GM18498 (cell line): ENCODE measurements around the gene PAXIP1.

ENCODE experiments used
- ATAC-seq: cut with Tn5 transposase; IDR thresholded peaks from one replicate; pipeline ENCODE4 v1.9.1; 2021; ENCODE audit warnings: mild to moderate bottlenecking, moderate library complexity; ENCODE audit not compliant: unreplicated experiment

Gene PAXIP1

GRCh38 chr7:154914996-154915380 lies 87.9 kb downstream of the PAXIP1 start:
- no peak for ATAC-seq

- ATAC-seq = no peak
Measured at GRCh38 chr7:154914308-154914995, 88.5 kb downstream of the PAXIP1 start.

- ATAC-seq = peak; percentile 99
Measured at GRCh38 chr7:154913638-154914307, 89.2 kb downstream of the PAXIP1 start.

GRCh38 chr7:154912871-154913637 lies 89.9 kb downstream of the PAXIP1 start:
- ATAC-seq = no peak

- ATAC-seq = no peak
Measured at GRCh38 chr7:154911862-154912455, 91.0 kb downstream of the PAXIP1 start.

- no peak for ATAC-seq
Measured at GRCh38 chr7:154911411-154911810, 91.5 kb downstream of the PAXIP1 start.

GRCh38 chr7:154910977-154911376 lies 91.9 kb downstream of the PAXIP1 start:
- no peak for ATAC-seq

GRCh38 chr7:154910125-154910524 lies 92.8 kb downstream of the PAXIP1 start:
- no peak for ATAC-seq

GRCh38 chr7:154909241-154910105 lies 93.5 kb downstream of the PAXIP1 start:
- ATAC-seq = no peak

- no peak for ATAC-seq
Measured at GRCh38 chr7:154907651-154908620, 95.0 kb downstream of the PAXIP1 start.

- no peak for ATAC-seq
Measured at GRCh38 chr7:154906736-154907355, 96.1 kb downstream of the PAXIP1 start.

GRCh38 chr7:154906201-154906600 lies 96.7 kb downstream of the PAXIP1 start:
- no peak for ATAC-seq

GRCh38 chr7:154905615-154906014 lies 97.3 kb downstream of the PAXIP1 start:
- no peak for ATAC-seq

GRCh38 chr7:154905146-154905545 lies 97.8 kb downstream of the PAXIP1 start:
- ATAC-seq = no peak

GRCh38 chr7:154903083-154903731 lies 99.7 kb downstream of the PAXIP1 start:
- no peak for ATAC-seq

- ATAC-seq = no peak
Measured at GRCh38 chr7:154902600-154903082, 100.3 kb downstream of the PAXIP1 start.

GRCh38 chr7:154899862-154900261 lies 103.1 kb downstream of the PAXIP1 start:
- no peak for ATAC-seq
